GM21528 (cell line): ENCODE results near the gene IDH3A.
A peak's percentile ranks its signal among the peaks of the same experiment; 100 is the strongest.
"Not testable (repeated sequence)": the region's sequence is repeated elsewhere in the genome, so short reads cannot be mapped to it uniquely, and the experiment has no call there.

Experiments used
- ATAC-seq: cut with Tn5 transposase; IDR thresholded peaks from one replicate; pipeline ENCODE4 v1.9.1; 2021; ENCODE audit warnings: mild to moderate bottlenecking, moderate library complexity; ENCODE audit not compliant: unreplicated experiment, low FRiP score

IDH3A gene

GRCh38 chr15:78129077-78129750 is 19.9 kb upstream of the IDH3A start:
- ATAC-seq, result no peak

GRCh38 chr15:78129751-78130287 is 19.3 kb upstream of the IDH3A start:
- ATAC-seq, result no peak

GRCh38 chr15:78130466-78131294 is 18.5 kb upstream of the IDH3A start:
- peak; percentile 30 for ATAC-seq

GRCh38 chr15:78131295-78132061 is 17.7 kb upstream of the IDH3A start, which contains the start of gene CIB2:
Gene CIB2 (minus strand): TSS chr15:78131445. CDS start chr15:78131215, 230 bp downstream.
- peak; percentile 68 for ATAC-seq

GRCh38 chr15:78133801-78134200 is 15.4 kb upstream of the IDH3A start:
- no peak for ATAC-seq

GRCh38 chr15:78139578-78139977 is 9.6 kb upstream of the IDH3A start:
- no peak for ATAC-seq

GRCh38 chr15:78140292-78140691 is 8.9 kb upstream of the IDH3A start:
- ATAC-seq, result no peak

- ATAC-seq, result no peak
Measured at GRCh38 chr15:78142332-78142731, 6.8 kb upstream of the IDH3A start.

GRCh38 chr15:78146425-78147154 is 2.6 kb upstream of the IDH3A start:
- no peak for ATAC-seq

GRCh38 chr15:78147566-78147965 is 1.6 kb upstream of the IDH3A start:
- no peak for ATAC-seq

GRCh38 chr15:78148392-78149067 is 632 bp upstream of the IDH3A start:
- no peak for ATAC-seq

- ATAC-seq, result peak; percentile 43
Measured at GRCh38 chr15:78149805-78150751, 916 bp downstream of the IDH3A start.

- ATAC-seq, result not testable (repeated sequence)
Measured at GRCh38 chr15:78151075-78151474, 1.9 kb downstream of the IDH3A start.

- no peak for ATAC-seq
Measured at GRCh38 chr15:78154955-78155354, 5.8 kb downstream of the IDH3A start.

- no peak for ATAC-seq
Measured at GRCh38 chr15:78155355-78155939, 6.3 kb downstream of the IDH3A start.

- no peak for ATAC-seq
Measured at GRCh38 chr15:78156653-78157052, 7.5 kb downstream of the IDH3A start.

GRCh38 chr15:78157203-78157602 is 8.0 kb downstream of the IDH3A start:
- ATAC-seq, result no peak

- ATAC-seq, result no peak
Measured at GRCh38 chr15:78159395-78159794, 10.2 kb downstream of the IDH3A start.
